ENCODE results near the gene FLYWCH2.
"Not testable (repeated sequence)": the region's sequence is repeated elsewhere in the genome, so short reads cannot be mapped to it uniquely, and the experiment has no call there.

FLYWCH2 gene

GRCh38 chr16:2912330-2913199 is 29.6 kb downstream of the FLYWCH2 start:
- peak; percentile 55 for DNase-seq (ENCODE audit: low spot score)

DNA sequence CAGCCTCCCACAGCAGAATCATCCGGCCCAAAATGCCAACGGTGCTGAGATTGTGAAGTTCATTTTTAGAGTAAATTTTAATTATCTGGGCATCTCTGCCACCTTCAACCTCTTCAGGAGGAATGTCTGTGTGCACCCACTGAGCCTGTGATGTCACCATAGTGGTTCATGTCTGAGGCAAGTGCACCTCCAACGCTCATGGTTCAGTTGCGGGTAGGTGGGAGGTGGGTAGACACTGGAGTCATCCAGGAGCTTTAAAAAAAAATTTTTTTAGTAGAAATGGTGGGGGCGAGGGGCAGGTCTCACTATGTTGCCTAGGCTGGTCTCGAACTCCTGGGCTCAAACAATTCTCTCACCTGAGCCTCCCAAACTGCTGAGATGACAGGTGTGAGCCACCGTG is 30.6 kb downstream of the FLYWCH2 start:
- DNase-seq (ENCODE audit: low spot score), result no peak

- no peak for DNase-seq (ENCODE audit: low spot score)
Observed at GRCh38 chr16:2914233-2914632, 31.2 kb downstream of the FLYWCH2 start.

- DNase-seq (ENCODE audit: low spot score), result no peak
Observed at GRCh38 chr16:2915196-2915929, 32.3 kb downstream of the FLYWCH2 start.

GRCh38 chr16:2919511-2920255 is 36.7 kb downstream of the FLYWCH2 start:
- DNase-seq (ENCODE audit: low spot score), result peak; percentile 64

DNA sequence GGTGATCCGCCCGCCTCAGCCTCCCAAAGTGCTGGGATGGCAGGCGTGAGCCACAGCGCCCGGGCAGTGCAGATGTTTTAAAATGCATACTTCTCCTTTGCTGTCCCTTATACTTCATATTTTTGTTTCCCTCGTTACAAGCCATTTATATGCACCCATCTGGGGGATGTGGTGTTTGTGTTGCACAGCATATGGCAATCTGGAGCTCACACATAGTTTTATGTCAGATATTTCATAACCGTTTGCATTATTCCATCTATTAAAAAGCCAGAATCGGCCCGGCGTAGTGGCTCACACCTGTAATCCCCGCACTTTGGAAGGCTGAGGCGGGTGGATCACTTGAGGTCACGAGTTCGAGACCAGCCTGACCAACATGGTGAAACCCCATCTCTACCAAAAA is 40.5 kb downstream of the FLYWCH2 start:
- no peak for DNase-seq (ENCODE audit: low spot score)

DNA sequence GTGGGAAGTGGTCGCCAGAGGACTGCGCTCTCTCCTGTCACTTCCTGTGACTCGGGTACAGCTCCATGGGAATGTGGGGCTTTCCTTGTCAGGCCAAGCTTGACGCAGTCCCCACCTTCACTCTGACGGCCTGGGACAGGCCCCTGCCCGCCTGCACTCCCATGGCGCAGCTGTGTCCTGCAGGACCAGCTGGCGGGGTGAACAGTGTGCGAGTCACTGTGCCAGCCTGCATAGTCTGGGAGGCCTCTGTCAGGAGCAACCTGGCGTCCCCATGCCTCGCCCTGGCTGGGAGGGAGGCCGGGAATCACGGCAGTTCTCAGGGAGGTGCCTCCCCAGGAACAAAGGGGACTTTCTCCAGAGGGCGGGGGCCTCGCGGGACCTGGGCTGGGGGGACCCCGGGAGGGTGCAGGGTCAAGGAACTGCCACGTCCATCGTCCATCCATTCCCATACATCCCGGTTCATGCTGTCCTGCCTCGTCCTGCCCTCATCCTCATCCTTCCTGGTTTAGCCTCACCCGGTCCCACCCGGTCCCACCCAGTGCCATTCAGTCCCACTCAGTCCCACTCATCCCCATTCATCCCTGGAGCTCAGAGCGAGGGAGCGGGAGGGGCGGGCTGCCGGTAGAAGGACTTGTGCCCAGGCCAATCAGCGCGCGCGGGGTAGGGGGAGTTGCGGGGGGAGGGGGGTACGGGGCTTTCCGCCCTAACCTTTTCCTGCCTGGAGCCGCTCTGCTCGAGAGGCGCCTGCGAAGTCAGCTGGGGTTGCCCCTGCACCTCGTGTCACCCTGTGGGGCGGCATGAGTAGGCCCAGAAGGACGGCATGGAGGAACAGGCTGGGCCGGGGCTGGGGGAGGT is 42.1 kb downstream of the FLYWCH2 start:
- DNase-seq (ENCODE audit: low spot score), result no peak

- DNase-seq (ENCODE audit: low spot score), result no peak
Observed at GRCh38 chr16:2925951-2926649, 43.1 kb downstream of the FLYWCH2 start.

DNA sequence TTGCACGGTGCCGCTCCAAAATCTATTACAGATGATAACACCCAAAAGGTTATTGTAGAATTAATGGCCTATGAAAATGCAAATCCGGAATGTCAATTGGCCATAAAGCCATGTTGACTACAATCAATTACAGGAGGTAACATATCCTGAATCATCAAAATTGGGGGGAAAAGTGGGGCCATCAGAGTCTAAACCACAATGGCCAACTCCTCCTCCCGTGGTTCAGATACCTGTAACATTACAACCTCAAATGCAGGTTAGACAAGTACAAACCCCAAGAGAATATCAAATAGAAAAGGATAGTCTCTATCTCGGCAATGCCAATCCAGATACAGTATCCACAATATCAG is 43.6 kb downstream of the FLYWCH2 start:
- no peak for DNase-seq (ENCODE audit: low spot score)

DNA sequence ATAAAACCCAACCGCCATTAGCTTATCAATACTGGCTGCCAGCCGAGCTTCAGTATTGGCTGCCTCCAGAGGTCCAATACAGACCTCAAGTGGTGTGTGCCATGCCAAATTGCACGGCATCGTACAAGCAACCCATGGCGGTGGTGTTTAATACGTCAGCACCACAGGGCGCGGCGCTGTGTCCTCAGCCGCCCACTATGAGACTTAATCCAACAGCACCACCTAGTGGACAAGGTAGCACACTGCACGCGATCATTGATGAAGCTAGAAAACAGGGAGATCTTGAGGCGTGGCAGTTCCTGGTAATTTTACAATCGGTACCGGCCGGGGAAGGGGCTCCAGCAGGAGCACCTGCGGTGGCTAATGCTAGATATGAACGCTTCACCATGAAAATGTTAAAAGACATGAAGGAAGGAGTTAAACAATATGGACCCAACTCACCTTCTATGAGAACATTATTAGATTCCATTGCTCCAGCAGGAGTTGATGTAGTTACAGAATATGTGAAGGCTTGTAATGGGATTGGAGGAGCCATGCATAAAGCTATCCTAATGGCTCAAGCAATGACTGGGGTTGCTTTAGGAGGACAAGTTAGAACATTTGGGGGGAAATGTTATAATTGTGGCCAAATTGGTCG is 44.1 kb downstream of the FLYWCH2 start:
- peak; percentile 84 for DNase-seq (ENCODE audit: low spot score)

GRCh38 chr16:2928151-2928550 is 45.1 kb downstream of the FLYWCH2 start:
- DNase-seq (ENCODE audit: low spot score), result not testable (repeated sequence)

GRCh38 chr16:2928796-2929195 is 45.8 kb downstream of the FLYWCH2 start:
- DNase-seq (ENCODE audit: low spot score), result no peak

DNA sequence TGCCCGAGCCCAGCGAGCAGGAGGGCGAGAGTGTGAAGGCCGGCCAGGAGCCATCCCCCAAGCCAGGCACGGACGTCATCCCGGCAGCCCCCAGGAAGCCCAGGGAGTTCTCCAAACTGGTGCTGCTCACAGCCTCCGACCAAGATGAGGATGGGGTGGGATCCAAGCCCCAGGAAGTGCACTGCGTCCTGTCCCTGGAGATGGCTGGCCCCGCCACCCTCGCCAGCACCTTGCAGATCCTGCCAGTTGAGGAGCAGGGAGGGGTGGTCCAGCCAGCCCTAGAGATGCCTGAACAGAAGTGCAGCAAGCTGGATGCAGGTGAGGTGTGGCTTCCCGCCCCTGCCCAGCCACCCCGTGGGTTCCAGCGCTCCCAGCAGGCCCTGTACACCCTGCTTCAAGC is 46.7 kb downstream of the FLYWCH2 start:
- no peak for DNase-seq (ENCODE audit: low spot score)

GRCh38 chr16:2930236-2930635 is 47.2 kb downstream of the FLYWCH2 start:
- no peak for DNase-seq (ENCODE audit: low spot score)

DNA sequence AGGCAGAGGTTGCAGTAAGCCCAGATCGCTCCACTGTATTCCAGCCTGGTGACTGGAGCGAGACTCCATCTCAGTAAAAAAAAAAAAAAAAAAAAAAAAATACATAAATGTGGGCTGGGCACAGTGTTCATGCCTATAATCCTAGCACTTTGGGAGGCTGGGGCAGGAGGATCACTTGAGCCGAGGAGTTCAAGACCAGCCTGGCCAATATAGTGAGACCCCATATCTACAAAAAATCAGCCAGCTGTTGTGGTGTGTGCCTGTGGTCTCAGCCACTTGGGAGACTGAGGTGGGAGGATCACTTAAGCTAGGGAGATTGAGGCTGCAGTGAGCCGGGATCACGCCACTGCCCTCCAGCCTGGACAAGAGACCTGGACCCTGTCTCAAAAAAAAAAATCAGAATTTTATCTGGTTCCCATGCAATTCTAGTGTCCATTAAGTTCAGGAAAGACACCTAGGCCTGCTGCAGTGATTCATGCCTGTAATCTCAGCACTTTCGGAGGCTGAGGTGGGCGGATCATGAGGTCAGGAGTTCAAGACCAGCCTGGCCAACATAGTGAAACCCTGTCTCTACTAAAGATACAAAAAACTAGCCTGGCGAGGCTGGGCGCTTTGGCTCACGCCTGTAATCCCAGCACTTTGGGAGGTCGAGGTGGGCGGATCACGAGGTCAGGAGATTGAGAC is 48.4 kb downstream of the FLYWCH2 start:
- not testable (repeated sequence) for DNase-seq (ENCODE audit: low spot score)

DNA sequence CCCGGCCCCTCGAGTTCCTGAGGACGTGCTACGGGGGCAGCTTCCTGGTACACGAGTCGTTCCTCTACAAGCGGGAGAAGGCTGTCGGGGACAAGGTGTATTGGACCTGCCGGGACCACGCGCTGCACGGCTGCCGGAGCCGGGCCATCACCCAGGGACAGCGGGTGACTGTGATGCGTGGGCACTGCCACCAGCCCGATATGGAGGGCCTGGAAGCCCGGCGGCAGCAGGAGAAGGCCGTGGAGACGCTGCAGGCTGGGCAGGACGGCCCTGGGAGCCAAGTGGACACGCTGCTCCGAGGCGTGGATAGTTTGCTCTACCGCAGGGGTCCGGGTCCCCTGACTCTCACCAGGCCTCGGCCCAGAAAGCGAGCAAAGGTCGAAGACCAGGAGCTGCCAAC is 50.1 kb downstream of the FLYWCH2 start:
- DNase-seq (ENCODE audit: low spot score), result no peak

- DNase-seq (ENCODE audit: low spot score), result no peak
Observed at GRCh38 chr16:2933701-2934100, 50.7 kb downstream of the FLYWCH2 start.

DNA sequence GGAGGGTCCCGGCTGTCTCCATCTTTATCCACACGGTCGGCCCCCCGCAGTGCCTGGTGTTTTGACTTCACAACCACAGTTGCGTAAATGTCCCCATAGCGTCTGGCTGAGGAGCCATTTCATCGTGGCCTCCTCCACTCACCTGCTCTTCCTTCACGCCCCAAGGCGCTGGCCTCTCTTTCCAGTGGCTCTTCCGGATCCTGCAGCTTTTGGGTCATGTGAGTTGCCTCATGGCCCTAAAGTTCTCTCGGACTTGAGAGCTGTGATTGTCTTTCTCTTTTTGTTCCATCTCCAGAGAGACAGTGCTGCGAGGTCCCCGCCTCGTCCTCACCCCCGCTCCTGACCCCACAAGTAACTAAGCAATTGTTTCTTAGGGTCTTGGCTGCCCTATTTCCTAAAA is 51.4 kb downstream of the FLYWCH2 start:
- no peak for DNase-seq (ENCODE audit: low spot score)

- DNase-seq (ENCODE audit: low spot score), result no peak
Observed at GRCh38 chr16:2936436-2937011, 53.5 kb downstream of the FLYWCH2 start.

DNA sequence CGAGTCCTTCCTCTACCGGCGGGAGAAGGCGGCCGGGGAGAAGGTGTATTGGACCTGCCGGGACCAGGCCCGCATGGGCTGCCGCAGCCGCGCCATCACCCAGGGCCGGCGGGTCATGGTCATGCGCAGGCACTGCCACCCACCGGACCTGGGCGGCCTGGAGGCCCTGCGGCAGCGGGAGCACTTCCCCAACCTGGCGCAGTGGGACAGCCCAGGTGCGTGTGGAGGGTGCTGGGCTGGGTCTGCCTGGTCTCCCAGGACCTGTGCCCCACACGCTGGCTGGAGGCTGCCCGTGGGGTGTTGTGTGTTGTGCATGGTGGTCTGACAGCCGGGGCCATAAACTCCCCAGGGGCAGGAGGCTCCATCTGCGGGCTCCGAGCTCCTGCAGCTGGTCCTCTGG is 54.2 kb downstream of the FLYWCH2 start:
- DNase-seq (ENCODE audit: low spot score), result no peak
